ENCODE measurements around the gene PTPRZ1.

The PTPRZ1 gene

GRCh38 chr7:122014697-122015096 lies 141.7 kb downstream of the PTPRZ1 start:
- DNase-seq (ENCODE audit: low spot score), result no peak
- TF ChIP-seq CTCF (IDR thresholded peaks at IDR 0.05; ENCODE audit: extremely low read depth, insufficient read depth, missing control alignments), result no peak
- in situ Hi-C loops (cut with MboI; ENCODE audit: low pct_unique_long_range_greater_than_20kb, low sequenced_read_pairs, unreplicated experiment), result no loop called here

- no peak for TF ChIP-seq CTCF (IDR thresholded peaks at IDR 0.05; ENCODE audit: extremely low read depth, insufficient read depth, missing control alignments)
- in situ Hi-C loops (cut with MboI; ENCODE audit: low pct_unique_long_range_greater_than_20kb, low sequenced_read_pairs, unreplicated experiment), result no loop called here
- no peak for DNase-seq (ENCODE audit: low spot score)
Observed at GRCh38 chr7:122018032-122018431, 145.1 kb downstream of the PTPRZ1 start.

GRCh38 chr7:122027058-122027457 lies 154.1 kb downstream of the PTPRZ1 start:
- DNase-seq (ENCODE audit: low spot score), result no peak
- in situ Hi-C loops (cut with MboI; ENCODE audit: low pct_unique_long_range_greater_than_20kb, low sequenced_read_pairs, unreplicated experiment), result no loop called here
- no peak for TF ChIP-seq CTCF (IDR thresholded peaks at IDR 0.05; ENCODE audit: extremely low read depth, insufficient read depth, missing control alignments)

GRCh38 chr7:122033641-122034040 lies 160.7 kb downstream of the PTPRZ1 start:
- TF ChIP-seq CTCF (IDR thresholded peaks at IDR 0.05; ENCODE audit: extremely low read depth, insufficient read depth, missing control alignments), result no peak
- DNase-seq (ENCODE audit: low spot score), result no peak
- in situ Hi-C loops (cut with MboI; ENCODE audit: low pct_unique_long_range_greater_than_20kb, low sequenced_read_pairs, unreplicated experiment), result no loop called here

- no peak for TF ChIP-seq CTCF (IDR thresholded peaks at IDR 0.05; ENCODE audit: extremely low read depth, insufficient read depth, missing control alignments)
- in situ Hi-C loops (cut with MboI; ENCODE audit: low pct_unique_long_range_greater_than_20kb, low sequenced_read_pairs, unreplicated experiment), result no loop called here
- no peak for DNase-seq (ENCODE audit: low spot score)
Observed at GRCh38 chr7:122035876-122036275, 162.9 kb downstream of the PTPRZ1 start.

GRCh38 chr7:122038134-122038533 lies 165.2 kb downstream of the PTPRZ1 start:
- in situ Hi-C loops (cut with MboI; ENCODE audit: low pct_unique_long_range_greater_than_20kb, low sequenced_read_pairs, unreplicated experiment), result no loop called here
- TF ChIP-seq CTCF (IDR thresholded peaks at IDR 0.05; ENCODE audit: extremely low read depth, insufficient read depth, missing control alignments), result no peak
- DNase-seq (ENCODE audit: low spot score), result no peak

- TF ChIP-seq CTCF (IDR thresholded peaks at IDR 0.05; ENCODE audit: extremely low read depth, insufficient read depth, missing control alignments), result no peak
- no peak for DNase-seq (ENCODE audit: low spot score)
- in situ Hi-C loops (cut with MboI; ENCODE audit: low pct_unique_long_range_greater_than_20kb, low sequenced_read_pairs, unreplicated experiment), result no loop called here
Observed at GRCh38 chr7:122038904-122039303, 165.9 kb downstream of the PTPRZ1 start.

Data from GM13977 (cell line).